GM18861 (cell line): ENCODE results near the gene CELSR1.

Source experiments
- ATAC-seq: cut with Tn5 transposase; IDR thresholded peaks from one replicate; pipeline ENCODE4 v1.9.1; 2021; ENCODE audit not compliant: unreplicated experiment

The CELSR1 gene

GRCh38 chr22:46382524-46382923 lies 154.9 kb downstream of the CELSR1 start:
- ATAC-seq, result no peak

GRCh38 chr22:46381731-46382130 lies 155.7 kb downstream of the CELSR1 start:
- no peak for ATAC-seq

- no peak for ATAC-seq
These were observed 156.3 kb downstream of the CELSR1 start for GRCh38 chr22:46381142-46381541.

GRCh38 chr22:46380581-46380980 lies 156.8 kb downstream of the CELSR1 start:
- no peak for ATAC-seq

- no peak for ATAC-seq
These were observed 157.4 kb downstream of the CELSR1 start for GRCh38 chr22:46380069-46380468.

- ATAC-seq, result no peak
These were observed 158.1 kb downstream of the CELSR1 start for GRCh38 chr22:46379066-46379930.

- ATAC-seq, result no peak
These were observed 158.9 kb downstream of the CELSR1 start for GRCh38 chr22:46378426-46379065.

GRCh38 chr22:46377525-46378425 lies 159.6 kb downstream of the CELSR1 start:
- no peak for ATAC-seq

- no peak for ATAC-seq
These were observed 160.4 kb downstream of the CELSR1 start for GRCh38 chr22:46376908-46377524.

- no peak for ATAC-seq
These were observed 161.3 kb downstream of the CELSR1 start for GRCh38 chr22:46376111-46376510.

GRCh38 chr22:46374663-46375474 lies 162.6 kb downstream of the CELSR1 start:
- no peak for ATAC-seq

GRCh38 chr22:46373921-46374662 lies 163.3 kb downstream of the CELSR1 start:
- ATAC-seq, result no peak

- ATAC-seq, result no peak
These were observed 164.3 kb downstream of the CELSR1 start for GRCh38 chr22:46373159-46373558.

- ATAC-seq, result no peak
These were observed 164.7 kb downstream of the CELSR1 start for GRCh38 chr22:46372686-46373085.

- no peak for ATAC-seq
These were observed 165.7 kb downstream of the CELSR1 start for GRCh38 chr22:46371623-46372226.

GRCh38 chr22:46370584-46371291 lies 166.7 kb downstream of the CELSR1 start:
- ATAC-seq, result no peak

- ATAC-seq, result no peak
These were observed 167.5 kb downstream of the CELSR1 start for GRCh38 chr22:46369716-46370583.
